Cardiac septum (tissue), 1 donor: ENCODE data around the gene BTBD9. TPM values are rescaled to one million over a fixed set of nuclear protein-coding genes. Genes with fewer than 3 reads are reported as not detected.
A peak's percentile ranks its signal among the peaks of the same experiment; 100 is the strongest.

Experiments
- DNase-seq: peaks from one replicate; pipeline ENCODE4 v3.0.0-alpha.2; 2020; ENCODE audit warnings: low spot score
- intact Hi-C: fragments of 100-400 bp; cut with DNase I; formaldehyde crosslinking; loops from one replicate; pipeline ENCODE4 v1.14.0; 2022
- total RNA-seq: library from RNA; stranded (reverse); fragmentation: NEBNext Ultra II Directional; extraction: Animal tissue kit (Norgen Biotek cat#: 25700); gene quantifications from one replicate; pipeline ENCODE4 v1.2.1, GENCODE V29; 2021
- donor health status: DM: no; HTN: no; CAD: no.

BTBD9 gene
- total RNA-seq, 1 donor from 2014 or later: 24.2 TPM

DNA sequence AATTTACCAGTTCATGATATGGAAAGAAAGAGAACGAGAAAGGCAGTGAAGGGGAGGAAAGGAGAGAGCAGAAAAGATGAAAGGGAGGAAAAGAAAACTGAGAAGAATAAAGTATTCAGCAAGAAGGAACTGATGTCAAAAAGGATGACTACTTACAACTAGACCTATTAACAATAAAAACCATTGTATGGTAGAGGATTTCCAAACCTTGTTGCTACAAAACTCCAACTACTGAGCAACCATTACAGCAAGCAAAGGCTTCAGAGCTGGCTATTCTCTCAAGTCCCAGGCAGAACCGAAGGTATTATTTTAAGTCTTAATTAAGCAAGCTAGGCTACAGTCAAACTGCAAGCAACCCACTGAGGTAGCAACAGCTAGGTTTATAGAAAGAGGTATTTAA lies 142.2 kb downstream of the BTBD9 start:
- intact Hi-C loops: loop anchor here (10.0 kb wide), 3 partner anchors 463 to 793 kb away; no protein-coding TSS in a partner anchor
- DNase-seq: no peak

DNA sequence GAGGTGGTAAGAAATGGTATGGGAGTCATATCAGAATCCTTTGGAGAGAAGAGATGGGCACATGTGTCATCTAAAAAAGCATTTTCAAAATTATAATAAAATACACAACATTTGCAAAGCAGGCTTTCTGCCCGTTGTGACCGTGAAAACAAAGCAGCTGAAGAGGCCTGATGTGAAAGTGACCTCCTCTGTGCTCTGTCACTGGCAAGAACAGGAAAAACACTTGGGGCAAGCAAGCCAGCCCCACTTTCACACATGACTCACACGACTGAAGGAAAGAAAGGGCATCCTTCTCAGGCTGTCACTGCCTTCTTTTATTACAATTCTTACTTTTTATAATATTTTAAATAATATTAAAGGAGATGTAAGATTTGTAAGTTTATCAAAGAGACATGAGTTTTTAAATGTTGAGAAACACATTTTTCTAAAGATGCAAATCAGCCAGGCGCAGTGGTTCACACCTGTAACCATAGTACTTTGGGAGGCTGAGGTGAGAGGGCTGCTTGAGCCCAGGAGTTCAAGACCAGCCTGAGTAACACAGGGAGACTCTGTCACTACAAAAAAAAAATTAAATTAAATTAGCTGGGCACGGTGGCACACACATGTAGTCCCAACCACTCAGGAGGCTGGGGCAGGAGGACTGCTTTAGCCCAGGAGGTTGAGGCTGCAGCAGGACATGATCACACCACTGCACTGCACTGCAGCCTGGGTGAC lies 143.7 kb downstream of the BTBD9 start:
- intact Hi-C loops: loop anchor here (10.0 kb wide), 3 partner anchors 461 to 791 kb away; no protein-coding TSS in a partner anchor
- DNase-seq: no peak

DNA sequence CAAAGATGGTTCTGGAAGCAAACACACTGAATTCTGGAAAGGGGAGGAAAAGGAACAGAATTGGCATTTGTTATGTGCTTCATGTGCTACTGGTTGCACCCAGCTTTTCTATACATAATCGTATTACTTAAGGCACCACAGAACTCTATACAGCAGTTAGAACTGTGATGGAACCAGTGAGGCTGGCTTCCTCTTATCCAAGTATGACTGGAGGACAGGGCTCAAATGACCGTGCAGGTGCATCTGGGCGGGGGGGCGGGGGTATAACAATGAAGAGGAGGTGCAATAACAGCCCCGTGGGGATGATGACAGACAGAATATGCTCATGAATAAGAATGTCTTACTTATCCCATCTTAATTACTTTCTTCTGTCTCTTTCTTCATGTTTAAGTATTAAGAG lies 144.2 kb downstream of the BTBD9 start:
- no peak for DNase-seq
- intact Hi-C loops: loop anchor here (10.0 kb wide), 3 partner anchors 461 to 791 kb away; no protein-coding TSS in a partner anchor

DNA sequence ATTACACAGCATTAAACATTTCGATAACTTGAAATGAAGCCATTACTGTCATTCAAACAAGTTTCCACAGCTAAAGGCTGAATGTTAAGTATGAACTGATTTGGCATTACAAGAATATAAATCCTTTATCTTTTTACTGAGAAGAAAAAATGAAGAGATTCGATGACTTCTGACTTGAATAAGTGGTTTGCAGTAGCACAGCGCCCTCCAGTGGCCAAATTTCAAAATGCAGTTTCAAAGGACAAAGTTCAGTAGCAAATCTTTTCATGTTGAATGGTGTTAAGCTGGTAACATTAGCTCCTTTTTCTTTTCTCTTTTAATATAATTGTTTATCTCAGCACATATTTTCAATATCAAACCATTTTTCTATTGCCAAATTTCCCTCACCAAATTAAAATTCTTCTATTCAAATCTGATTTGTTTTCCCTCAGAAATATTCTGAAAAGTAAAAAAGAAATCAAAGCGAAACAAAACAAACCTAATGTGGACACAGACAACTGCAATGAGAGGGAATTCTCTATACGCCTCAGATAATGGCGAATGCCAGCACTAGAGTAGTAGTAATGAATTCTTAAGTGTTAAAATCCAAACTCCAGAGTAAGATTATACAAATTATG lies 145.7 kb downstream of the BTBD9 start:
- DNase-seq: peak; percentile 81
- intact Hi-C loops: loop anchor here (10.0 kb wide), 3 partner anchors 459 to 789 kb away; no protein-coding TSS in a partner anchor

DNA sequence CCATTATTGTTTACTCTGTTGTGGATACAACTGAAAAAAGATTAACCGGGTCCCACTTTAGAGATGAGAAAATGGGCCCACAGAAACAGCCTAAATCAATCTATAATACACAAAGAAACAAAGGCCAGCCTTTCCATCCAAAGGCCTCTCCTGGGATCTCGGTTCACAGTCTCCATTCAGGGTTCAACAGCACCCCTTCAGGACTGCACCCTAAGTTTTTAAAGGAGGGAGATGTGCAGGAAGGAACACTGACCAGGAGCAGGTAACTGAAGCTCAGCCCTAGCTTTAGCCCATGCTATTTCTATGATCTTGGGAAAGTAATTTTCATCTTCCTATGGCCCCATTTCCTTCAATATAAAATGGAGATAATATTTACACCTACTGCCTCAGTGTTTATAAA lies 147.7 kb downstream of the BTBD9 start:
- intact Hi-C loops: loop anchor here (10.0 kb wide), 3 partner anchors 457 to 787 kb away; no protein-coding TSS in a partner anchor
- DNase-seq: no peak

DNA sequence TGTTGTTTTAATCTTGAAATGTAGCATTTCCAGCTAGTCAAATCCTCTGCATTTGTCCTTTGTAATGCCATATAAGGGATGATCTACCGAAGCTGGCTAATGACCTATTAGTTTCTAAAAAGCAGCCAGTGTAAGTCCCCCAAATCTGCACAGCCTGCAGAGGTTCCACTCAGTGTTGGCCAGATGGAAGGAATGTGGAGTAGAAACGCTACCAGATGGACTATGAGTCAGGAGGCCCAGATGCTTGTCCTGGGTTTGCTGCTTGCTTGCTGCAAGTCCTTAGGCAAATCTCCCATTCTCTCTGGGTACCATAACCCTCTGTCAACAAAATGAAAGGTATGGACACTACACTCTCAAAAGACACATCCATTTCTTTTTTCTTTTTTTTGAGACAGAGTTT lies 149.8 kb downstream of the BTBD9 start:
- intact Hi-C loops: loop anchor here (10.0 kb wide), 3 partner anchors 455 to 785 kb away; no protein-coding TSS in a partner anchor
- DNase-seq: no peak

DNA sequence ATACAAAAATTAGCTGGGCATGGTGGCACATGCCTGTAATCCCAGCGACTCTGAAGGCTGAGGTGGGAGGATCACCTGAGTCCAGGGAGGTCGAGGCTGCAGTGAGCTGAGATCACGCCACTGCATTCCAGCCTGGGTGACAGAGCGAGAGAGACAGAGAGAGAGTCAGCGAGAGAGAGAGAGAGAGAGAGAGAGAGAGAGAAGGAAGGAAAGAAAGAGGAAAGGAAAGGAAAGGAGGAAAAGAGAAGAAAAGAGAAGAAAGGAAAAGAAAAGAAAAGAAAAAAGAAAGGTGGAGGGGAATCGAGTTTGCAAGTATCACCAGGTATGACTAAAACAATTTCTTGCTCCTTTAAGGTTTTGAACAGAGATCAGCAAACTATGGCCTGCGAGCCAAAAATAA lies 152.3 kb downstream of the BTBD9 start:
- intact Hi-C loops: no loop called here
- DNase-seq: no peak

DNA sequence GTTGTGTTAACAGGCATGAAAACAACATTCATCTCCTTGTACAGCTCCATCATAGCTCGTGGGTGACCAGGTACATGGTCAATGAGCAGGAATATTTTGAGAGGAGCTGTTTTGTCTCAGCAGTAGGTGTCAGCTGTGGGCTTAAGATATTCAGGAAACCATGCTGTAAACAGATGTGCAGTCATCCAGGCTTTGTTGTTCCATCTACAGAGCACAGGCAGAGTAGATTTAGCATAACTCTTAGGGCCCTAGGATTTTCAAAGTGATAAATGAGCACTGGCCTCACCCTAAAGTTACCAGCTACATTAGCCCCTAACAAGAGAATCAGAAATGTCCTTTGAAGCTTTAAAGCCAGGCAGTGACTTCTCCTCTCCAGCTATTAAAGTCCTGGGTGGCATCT lies 154.2 kb downstream of the BTBD9 start:
- intact Hi-C loops: no loop called here
- DNase-seq: no peak

DNA sequence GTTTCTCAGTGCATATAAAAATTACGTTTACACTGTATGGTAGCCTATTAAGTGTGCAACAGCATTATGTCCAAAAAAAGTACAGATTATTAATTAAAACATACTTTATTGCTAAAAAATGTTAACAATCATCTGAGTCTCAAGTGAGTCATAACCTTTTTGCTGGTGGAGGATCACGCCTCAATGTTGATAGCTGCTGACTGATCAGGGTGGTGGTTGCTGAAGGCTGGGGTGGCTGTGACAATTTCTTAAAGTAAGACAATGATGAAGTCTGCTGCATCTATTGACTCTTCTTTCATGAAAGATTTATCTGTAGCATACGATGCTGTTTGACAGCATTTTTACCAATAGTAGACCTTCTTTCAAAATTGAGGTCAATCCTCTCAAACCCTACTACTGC lies 155.1 kb downstream of the BTBD9 start:
- intact Hi-C loops: no loop called here
- no peak for DNase-seq

DNA sequence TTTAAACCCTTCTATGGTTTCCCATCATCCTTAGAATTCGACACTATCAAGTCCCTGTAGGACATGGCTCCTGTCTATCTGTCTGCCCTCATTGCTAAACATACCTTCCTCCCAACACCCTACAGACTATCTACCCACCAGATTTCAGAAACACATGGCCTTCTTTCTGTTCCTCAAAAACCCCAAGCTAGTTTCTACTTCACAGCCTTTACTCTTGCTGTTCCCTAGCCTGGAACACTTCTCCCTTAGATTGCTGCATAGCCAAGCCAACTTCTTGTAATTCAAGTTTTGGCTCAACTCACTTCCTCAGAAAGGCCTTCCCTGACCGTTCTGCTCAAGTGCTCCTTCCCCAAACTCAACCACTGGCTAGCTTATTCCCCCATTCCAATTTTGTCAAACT lies 156.2 kb downstream of the BTBD9 start:
- DNase-seq: no peak
- intact Hi-C loops: no loop called here

DNA sequence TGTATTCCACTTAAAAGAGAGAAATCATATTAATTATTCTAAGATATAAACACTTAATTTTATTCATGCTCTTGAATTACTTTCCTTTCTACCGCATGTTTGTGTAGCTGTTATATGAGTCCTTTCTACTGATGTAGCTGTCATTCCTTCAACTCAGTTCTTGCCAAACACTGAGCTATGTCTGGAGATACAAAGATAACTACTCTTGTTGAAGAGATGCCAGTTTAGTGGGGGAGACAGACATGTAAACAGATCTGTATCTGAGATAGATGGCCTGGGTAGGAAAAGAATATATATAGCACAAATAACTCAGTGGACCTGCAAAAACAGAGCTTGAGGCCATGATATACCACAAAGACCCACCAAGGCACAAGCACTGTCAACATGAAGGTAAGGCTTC lies 157.3 kb downstream of the BTBD9 start:
- DNase-seq: no peak
- intact Hi-C loops: no loop called here

DNA sequence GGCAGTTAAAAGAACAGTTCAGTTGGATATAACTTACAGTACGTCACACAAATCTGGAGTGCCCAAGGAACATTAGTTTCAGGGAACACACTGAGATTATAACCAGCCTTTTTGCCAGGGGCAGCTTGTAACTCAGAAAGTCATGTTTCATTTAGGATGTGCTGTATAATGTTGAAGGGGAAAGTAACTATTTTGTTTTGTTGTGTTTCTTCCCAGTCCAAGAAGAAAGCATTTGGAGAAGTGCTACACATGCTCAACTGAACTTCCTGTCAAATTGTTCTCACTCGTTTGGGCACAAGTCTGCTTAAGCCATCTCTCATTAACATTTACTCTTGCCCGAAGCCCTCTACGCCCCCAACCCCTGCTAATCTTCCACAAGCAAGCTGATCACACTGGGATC lies 157.9 kb downstream of the BTBD9 start:
- intact Hi-C loops: no loop called here
- no peak for DNase-seq

DNA sequence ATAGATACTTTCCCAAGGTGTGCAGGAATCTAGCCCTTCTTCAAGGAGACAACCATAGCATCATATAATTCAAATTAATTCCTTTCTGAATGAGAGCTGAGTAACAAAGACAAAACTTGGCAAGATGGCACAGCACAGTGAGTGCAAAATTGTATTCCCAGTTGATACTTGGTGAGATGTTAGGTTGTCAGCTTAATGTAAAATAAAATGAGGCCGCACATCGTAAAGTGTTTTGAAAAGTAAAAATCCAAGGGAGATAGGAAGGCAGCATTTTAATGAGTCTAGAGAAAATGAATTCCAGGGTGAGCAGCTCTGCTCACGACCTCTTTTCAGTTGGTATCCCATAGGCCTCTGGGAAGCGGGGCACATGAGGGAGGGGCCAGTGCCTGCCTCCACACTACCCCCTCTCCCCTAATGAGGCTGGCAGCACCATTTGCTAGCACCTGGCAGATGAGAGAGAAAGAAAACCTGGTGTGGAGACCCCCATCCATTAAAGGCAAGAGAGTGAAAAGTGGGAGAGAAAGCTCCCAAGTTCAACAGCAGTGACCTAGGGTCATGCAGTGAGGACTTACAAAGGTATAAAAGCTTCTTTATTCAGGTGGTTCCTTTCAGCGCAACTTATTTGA lies 158.4 kb downstream of the BTBD9 start:
- DNase-seq: no peak
- intact Hi-C loops: no loop called here

DNA sequence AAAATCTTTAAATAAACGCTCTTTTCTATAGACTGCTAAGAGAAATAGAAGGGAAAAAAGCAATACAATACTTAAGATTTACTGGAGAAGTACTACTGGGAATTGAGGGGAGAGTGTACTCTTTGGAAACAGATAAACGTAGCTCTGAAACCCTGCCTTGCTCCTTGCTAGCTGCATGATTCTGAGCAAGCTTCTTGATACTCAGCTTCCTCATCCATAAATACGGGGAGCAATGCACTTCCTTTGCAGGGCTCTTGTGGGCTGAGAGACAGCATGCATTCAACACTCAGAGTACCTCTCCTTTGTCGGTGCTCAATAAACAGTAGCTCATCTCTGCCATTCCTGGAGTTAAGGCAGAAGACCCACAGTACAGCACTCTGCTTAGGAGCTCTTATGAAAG lies 159.7 kb downstream of the BTBD9 start:
- DNase-seq: no peak
- intact Hi-C loops: no loop called here

DNA sequence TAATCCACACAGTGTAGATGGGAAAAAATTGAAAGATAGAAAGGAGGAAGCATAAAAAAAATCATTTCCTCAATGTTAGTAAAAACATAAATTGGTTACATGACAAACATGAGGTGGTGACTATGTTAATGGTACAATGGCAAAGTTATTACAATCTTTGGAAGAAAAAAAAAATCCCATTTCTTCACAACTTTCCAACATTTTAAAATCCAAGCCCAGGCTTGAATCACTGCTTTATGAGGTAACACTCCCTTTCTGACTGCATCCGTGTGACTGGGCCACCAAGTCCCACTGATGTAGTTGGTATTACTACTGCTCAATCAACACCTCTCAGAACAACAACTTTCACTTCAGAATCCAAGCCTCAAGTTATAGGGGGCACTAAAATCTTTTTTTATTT lies 160.4 kb downstream of the BTBD9 start:
- no peak for DNase-seq
- intact Hi-C loops: no loop called here

DNA sequence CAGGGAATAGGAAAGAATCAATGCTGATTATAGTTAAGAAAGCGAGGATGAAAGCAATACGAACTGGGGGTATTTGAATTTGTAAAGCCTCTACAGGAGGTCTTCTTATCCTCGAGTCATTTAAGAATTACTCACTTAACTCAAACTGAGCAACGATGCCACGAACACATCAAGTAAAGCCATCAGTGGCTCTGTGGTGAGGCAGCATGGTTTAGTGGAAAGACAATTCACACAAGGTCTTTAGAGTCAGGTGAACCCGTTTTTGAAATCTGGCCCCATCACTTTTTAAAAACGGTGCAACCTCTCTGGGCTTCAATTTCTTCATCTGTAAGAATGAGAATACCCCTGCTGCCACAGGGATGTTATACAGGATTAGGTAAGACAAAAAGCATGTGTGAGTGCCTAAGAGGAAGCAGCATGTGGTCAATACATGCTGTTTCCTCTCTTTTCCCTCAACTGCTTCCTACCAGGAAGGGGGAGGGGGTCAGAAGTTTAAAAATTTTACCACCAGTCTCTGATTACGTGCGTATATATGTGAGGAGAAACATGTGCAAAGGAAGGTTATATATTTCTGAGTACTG lies 162.0 kb downstream of the BTBD9 start:
- no peak for DNase-seq
- intact Hi-C loops: no loop called here

DNA sequence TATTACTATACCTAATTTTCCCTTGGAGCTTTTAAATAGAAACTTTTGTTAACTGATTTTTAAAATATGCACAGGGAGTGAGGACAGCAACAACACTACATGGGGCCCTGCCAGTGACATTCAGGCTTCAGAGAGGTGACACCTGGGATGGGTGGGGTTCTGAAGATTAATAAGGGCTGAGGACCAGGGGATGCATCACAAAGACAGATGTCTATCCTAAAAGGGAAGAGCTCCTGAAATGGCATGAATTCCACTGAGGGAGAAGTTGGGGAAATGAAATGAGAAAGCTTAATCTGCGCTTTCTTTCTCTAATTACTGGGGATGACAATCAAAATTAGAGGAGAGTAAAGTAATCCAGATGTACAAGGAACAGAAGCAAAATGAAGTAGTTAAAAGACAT lies 162.8 kb downstream of the BTBD9 start:
- no peak for DNase-seq
- intact Hi-C loops: no loop called here

DNA sequence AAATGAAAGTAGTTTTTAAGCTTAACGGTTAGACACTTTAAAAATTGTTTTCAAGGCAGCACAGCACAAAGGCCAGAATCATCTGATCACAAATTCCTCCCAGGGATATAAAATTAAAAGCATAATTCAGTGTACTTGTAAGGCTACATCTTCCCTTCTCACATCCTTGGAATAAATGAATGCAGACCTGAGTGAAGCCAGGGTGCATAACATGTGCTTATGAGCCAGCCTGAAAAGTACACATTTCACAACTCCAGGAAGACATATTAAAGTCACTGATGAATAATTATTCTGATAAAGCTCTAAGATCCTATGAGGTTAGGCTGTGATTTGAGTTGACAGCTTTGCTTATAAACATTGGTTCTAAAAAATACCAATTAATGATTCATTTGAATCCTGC lies 163.6 kb downstream of the BTBD9 start:
- intact Hi-C loops: no loop called here

DNA sequence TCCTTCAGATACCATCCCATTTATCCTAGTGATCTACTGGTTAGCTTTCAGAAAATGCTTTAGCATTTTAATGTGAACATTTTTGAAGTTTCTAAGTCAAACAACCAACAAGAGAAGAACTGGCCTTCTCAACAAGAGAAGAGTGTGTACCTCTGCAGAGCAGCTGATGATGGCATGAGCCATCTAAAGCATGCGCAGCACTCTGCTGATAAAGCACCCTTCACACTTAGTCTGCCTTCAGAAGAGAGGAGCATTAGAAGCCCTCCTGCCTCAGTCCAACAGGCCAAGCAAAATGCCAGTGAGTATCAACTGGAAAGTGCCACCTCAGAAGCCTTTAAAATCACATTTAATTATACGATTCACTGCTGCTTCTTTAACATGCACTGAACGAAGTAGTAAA lies 169.2 kb downstream of the BTBD9 start:
- intact Hi-C loops: no loop called here
- no peak for DNase-seq

More for the DNA sequence above, 163.6 kb downstream of the BTBD9 start:
- no peak for DNase-seq

DNA sequence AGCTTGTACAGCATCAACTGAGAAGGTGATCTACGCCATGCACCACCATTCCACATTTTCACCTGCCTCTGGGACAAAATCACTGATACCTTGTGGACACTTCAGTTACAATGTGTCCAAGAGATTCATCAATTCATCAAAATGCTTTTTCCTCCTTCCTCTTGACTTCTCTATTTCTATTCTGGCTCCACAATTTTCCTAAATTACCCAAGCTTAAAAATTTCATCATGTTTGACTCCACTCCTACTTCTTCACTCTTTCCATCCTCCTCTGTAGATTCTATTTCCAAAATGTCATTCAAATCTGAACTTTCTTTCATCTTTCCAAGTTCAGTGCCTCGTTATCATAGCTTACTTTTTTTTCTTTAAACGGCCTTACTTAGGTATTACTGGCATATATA lies 172.2 kb downstream of the BTBD9 start:
- intact Hi-C loops: no loop called here
- DNase-seq: no peak
